Bronchial epithelial cell (primary cell): Measurements from ENCODE around the gene PRKAR2B. TPM values are rescaled to one million over a fixed set of nuclear protein-coding genes. Genes with fewer than 3 reads are reported as not detected.
"Not testable (repeated sequence)": the region's sequence is repeated elsewhere in the genome, so short reads cannot be mapped to it uniquely, and the experiment has no call there.

Experiments used
- DNase-seq: peaks from one replicate; pipeline ENCODE4 v3.0.0-alpha.2; 2010; ENCODE audit warnings: low read depth
- FAIRE-seq: peaks from 2 replicates; lab custom pipeline; 2011; peaks lifted over from hg19 to GRCh38; lab: Jason Lieb, UNC
- H3K27me3 ChIP-seq: 2 replicates; pipeline ENCODE4 v1.5.1; 2011; ENCODE audit warnings: low read length; ENCODE audit not compliant: control insufficient read depth, insufficient read depth
- H3K36me3 ChIP-seq: 2 replicates; pipeline ENCODE4 v1.5.1; 2011; ENCODE audit warnings: low read length; ENCODE audit not compliant: control insufficient read depth, insufficient read depth
- H3K4me3 ChIP-seq: 2 replicates; pipeline ENCODE4 v1.5.1; 2011; ENCODE audit warnings: mild to moderate bottlenecking, low read depth, low read length, control low read depth
- total RNA-seq: library from RNA; depleted of rRNA; stranded (reverse); fragments of >200 nt; gene quantifications from 2 replicates; pipeline ENCODE4 v1.2.1, GENCODE V29; 2014
- TF ChIP-seq, protein P1 (sequence below): IDR thresholded peaks from 2 replicates; pipeline ENCODE4 v1.5.1; 2011; ENCODE audit warnings: mild to moderate bottlenecking, moderate library complexity, low read length, control low read depth, inconsistent platforms; ENCODE audit not compliant: insufficient read depth, severe bottlenecking

The PRKAR2B gene
- total RNA-seq, 1 donor from 2014 or later, result 0.26 TPM

GRCh38 chr7:107128217-107128616 is 83.7 kb downstream of the PRKAR2B start:
- DNase-seq, result no peak
- TF ChIP-seq, protein P1, sequence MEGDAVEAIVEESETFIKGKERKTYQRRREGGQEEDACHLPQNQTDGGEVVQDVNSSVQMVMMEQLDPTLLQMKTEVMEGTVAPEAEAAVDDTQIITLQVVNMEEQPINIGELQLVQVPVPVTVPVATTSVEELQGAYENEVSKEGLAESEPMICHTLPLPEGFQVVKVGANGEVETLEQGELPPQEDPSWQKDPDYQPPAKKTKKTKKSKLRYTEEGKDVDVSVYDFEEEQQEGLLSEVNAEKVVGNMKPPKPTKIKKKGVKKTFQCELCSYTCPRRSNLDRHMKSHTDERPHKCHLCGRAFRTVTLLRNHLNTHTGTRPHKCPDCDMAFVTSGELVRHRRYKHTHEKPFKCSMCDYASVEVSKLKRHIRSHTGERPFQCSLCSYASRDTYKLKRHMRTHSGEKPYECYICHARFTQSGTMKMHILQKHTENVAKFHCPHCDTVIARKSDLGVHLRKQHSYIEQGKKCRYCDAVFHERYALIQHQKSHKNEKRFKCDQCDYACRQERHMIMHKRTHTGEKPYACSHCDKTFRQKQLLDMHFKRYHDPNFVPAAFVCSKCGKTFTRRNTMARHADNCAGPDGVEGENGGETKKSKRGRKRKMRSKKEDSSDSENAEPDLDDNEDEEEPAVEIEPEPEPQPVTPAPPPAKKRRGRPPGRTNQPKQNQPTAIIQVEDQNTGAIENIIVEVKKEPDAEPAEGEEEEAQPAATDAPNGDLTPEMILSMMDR, result no peak
- Histone ChIP-seq H3K36me3 (no peaks in the 10 kb centered on the region), H3K4me3 (no peak overlapping the region), H3K27me3 (no peaks in the 10 kb centered on the region)
- FAIRE-seq, result no peak

GRCh38 chr7:107128748-107129147 is 84.2 kb downstream of the PRKAR2B start:
- no peaks in the 10 kb centered on the region for H3K36me3 ChIP-seq
- DNase-seq, result no peak
- FAIRE-seq, result no peak
- no peak overlapping the region for H3K4me3 ChIP-seq
- TF ChIP-seq, protein P1, result no peak
- H3K27me3 ChIP-seq, result no peaks in the 10 kb centered on the region

- DNase-seq (no peak), FAIRE-seq (no peak)
- Histone ChIP-seq H3K27me3 (no peaks in the 10 kb centered on the region), H3K36me3 (no peaks in the 10 kb centered on the region), H3K4me3 (no peak overlapping the region)
- TF ChIP-seq, protein P1, result no peak
These were observed 86.1 kb downstream of the PRKAR2B start for GRCh38 chr7:107130487-107131220.

- no peak overlapping the region for H3K4me3 ChIP-seq
- TF ChIP-seq, protein P1, result no peak
- H3K36me3 ChIP-seq, result no peaks in the 10 kb centered on the region
- FAIRE-seq (no peak), DNase-seq (no peak)
- peaks cover 2% of the 10 kb centered on the region for H3K27me3 ChIP-seq
These were observed 88.9 kb downstream of the PRKAR2B start for GRCh38 chr7:107133396-107133795.

DNA sequence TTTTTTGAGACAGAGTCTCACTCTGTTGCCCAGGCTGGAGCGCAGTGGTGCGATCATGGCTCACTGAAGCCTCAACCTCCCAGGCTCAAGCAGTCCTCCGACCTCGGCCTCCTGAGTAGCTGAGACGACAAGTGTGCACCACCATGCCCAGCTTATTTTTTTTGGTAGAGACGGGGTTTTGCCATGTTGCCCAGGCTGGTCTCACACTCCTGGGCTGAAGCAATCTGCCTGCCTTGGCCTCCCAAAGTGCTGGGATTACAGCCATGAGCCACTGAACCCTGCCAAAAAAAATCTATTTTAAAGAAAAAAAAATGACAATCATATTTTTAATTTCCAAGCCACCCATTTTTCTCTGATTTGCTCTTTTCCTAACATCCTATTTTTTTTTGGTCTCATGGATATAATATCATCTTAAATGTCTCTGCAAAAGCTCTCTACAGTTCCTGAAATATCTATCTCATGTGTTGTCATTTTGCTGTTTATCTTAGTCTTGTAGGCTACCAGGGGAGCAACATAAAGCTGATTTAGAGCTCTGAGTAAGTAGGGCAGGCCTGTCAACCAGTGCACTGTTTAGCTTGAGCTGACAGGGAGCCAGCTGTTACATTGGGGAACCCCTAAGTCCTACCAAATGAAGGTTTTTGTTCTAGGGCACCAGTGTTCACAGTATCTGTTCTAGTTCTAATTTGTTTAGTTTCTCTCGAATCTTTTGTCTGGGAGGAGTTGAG is 94.4 kb downstream of the PRKAR2B start:
- DNase-seq (no peak), FAIRE-seq (no peak)
- H3K36me3 ChIP-seq, result no peaks in the 10 kb centered on the region
- H3K27me3 ChIP-seq, result peaks cover 4% of the 10 kb centered on the region
- TF ChIP-seq, protein P1, result no peak
- H3K4me3 ChIP-seq, result no peak overlapping the region

GRCh38 chr7:107143875-107144274 is 99.4 kb downstream of the PRKAR2B start:
- H3K4me3 ChIP-seq, H3K36me3 ChIP-seq, DNase-seq, H3K27me3 ChIP-seq, FAIRE-seq: not testable (repeated sequence)
